OCI-LY1 (cell line): ENCODE measurements around the gene RGS7.

Experiments
- H2AFZ ChIP-seq: fragments of 200-600 bp; sonication (generic), shearing (Covaris generic); 2 replicates; pipeline ENCODE4 v1.6.0; 2014; ENCODE audit warnings: antibody characterized with exemption, mild to moderate bottlenecking, low read length
- H3F3A ChIP-seq: fragments of 200-600 bp; sonication (generic), shearing (Covaris generic); 2 replicates; pipeline ENCODE4 v1.6.0; 2014; ENCODE audit warnings: mild to moderate bottlenecking, antibody characterized with exemption, low read length, moderate library complexity; ENCODE audit not compliant: insufficient read depth
- H3K27ac ChIP-seq: fragments of 200-600 bp; sonication (generic); 2 replicates; pipeline ENCODE4 v1.5.1; 2014; ENCODE audit warnings: low read length, mixed run types, mild to moderate bottlenecking, low read depth; ENCODE audit not compliant: poor library complexity, severe bottlenecking
- H3K27me3 ChIP-seq: fragments of 200-600 bp; sonication (generic); 2 replicates; pipeline ENCODE4 v1.6.0; 2014; ENCODE audit warnings: antibody characterized with exemption, mild to moderate bottlenecking, low read length, moderate library complexity; ENCODE audit not compliant: insufficient read depth
- H3K36me3 ChIP-seq: fragments of 200-600 bp; sonication (generic); 2 replicates; pipeline ENCODE4 v1.6.1; 2014; ENCODE audit warnings: mild to moderate bottlenecking, antibody characterized with exemption, low read length, moderate library complexity, mixed read lengths; ENCODE audit not compliant: insufficient read depth
- H3K4me1 ChIP-seq: fragments of 200-600 bp; sonication (generic); 2 replicates; pipeline ENCODE4 v1.5.1; 2014; ENCODE audit warnings: mild to moderate bottlenecking, low read length, moderate library complexity; ENCODE audit not compliant: insufficient read depth, severe bottlenecking
- H3K4me2 ChIP-seq: fragments of 200-600 bp; sonication (generic), shearing (Covaris generic); 2 replicates; pipeline ENCODE4 v1.6.1; 2014; ENCODE audit warnings: low read length
- H3K4me3 ChIP-seq: fragments of 200-600 bp; sonication (generic); 2 replicates; pipeline ENCODE4 v1.5.1; 2014; ENCODE audit warnings: low read length, low read depth, mild to moderate bottlenecking, mixed read lengths; ENCODE audit not compliant: poor library complexity, severe bottlenecking
- H3K79me2 ChIP-seq: fragments of 200-600 bp; shearing (Covaris generic); 2 replicates; pipeline ENCODE4 v1.6.1; 2016; ENCODE audit warnings: mixed run types, low read length, mixed read lengths; ENCODE audit not compliant: insufficient read depth
- H3K9ac ChIP-seq: fragments of 200-600 bp; sonication (generic), shearing (Covaris generic); 2 replicates; pipeline ENCODE4 v1.6.1; 2014; ENCODE audit warnings: mild to moderate bottlenecking, low read length, mixed read lengths
- H3K9me2 ChIP-seq: fragments of 200-600 bp; sonication (generic), shearing (Covaris generic); 2 replicates; pipeline ENCODE4 v1.6.1; 2014; ENCODE audit warnings: low read depth, mild to moderate bottlenecking, low read length, mixed read lengths
- H3K9me3 ChIP-seq: fragments of 200-600 bp; shearing (Covaris generic); 2 replicates; pipeline ENCODE4 v1.6.1; 2014; ENCODE audit warnings: low read length, mixed read lengths
- H4K20me1 ChIP-seq: fragments of 200-600 bp; sonication (generic), shearing (Covaris generic); 2 replicates; pipeline ENCODE4 v1.6.0; 2016; ENCODE audit warnings: mild to moderate bottlenecking, low read length; ENCODE audit not compliant: insufficient read depth
- EZH2 ChIP-seq: fragments of 200-600 bp; sonication (generic), shearing (Covaris generic); IDR thresholded peaks from 2 replicates; pipeline ENCODE4 v1.8.0; 2017; ENCODE audit warnings: borderline replicate concordance, mixed run types, mild to moderate bottlenecking, antibody characterized with exemption, low read length, moderate library complexity, mixed read lengths
- TF ChIP-seq, protein P1 (sequence below): fragments of 200-600 bp; sonication (generic), shearing (Covaris generic); IDR thresholded peaks from 2 replicates; pipeline ENCODE4 v1.5.1; 2017; ENCODE audit warnings: mild to moderate bottlenecking, antibody characterized with exemption, low read length, moderate library complexity, mixed read lengths

The RGS7 gene

DNA sequence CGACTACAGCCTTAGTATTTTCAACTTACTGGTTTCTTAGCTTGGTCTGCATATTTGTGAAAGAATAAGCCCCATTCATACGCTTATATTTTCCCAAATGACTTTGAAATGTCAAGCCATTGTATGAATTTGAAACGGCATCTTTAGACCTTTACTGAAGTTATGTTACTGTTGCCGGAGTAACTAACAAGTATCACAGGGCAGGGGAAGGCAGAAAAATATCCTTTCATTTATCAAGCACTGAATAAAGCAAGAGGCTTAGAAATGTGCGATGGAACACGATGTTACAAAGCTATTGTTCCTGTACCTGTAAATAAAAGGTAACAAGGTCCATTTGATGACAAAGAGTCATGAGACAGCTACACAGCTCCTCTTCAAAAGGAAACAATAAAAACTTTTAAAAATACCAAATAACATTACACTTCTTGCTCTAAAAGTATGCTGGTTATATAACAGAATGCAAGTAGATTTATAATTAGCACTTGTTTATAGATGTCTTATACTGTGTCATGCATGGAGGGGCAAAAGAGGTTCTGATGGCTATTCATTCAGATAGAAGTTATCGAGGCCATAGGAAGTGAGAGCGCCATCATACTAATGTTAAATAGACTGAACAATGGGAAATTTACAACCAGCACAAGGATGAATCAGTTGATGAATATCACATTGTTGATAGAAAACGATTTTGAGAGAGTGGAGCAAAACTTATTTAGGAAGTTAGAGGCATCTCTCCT lies 322.6 kb downstream of the RGS7 start:
- TF ChIP-seq, protein P1, sequence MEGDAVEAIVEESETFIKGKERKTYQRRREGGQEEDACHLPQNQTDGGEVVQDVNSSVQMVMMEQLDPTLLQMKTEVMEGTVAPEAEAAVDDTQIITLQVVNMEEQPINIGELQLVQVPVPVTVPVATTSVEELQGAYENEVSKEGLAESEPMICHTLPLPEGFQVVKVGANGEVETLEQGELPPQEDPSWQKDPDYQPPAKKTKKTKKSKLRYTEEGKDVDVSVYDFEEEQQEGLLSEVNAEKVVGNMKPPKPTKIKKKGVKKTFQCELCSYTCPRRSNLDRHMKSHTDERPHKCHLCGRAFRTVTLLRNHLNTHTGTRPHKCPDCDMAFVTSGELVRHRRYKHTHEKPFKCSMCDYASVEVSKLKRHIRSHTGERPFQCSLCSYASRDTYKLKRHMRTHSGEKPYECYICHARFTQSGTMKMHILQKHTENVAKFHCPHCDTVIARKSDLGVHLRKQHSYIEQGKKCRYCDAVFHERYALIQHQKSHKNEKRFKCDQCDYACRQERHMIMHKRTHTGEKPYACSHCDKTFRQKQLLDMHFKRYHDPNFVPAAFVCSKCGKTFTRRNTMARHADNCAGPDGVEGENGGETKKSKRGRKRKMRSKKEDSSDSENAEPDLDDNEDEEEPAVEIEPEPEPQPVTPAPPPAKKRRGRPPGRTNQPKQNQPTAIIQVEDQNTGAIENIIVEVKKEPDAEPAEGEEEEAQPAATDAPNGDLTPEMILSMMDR = no peak
- TF ChIP-seq EZH2 = no peak
- no peaks in the 10 kb centered on the region for H3K36me3 ChIP-seq
- H3K9me3 ChIP-seq = no peaks in the 10 kb centered on the region
- H4K20me1 ChIP-seq = no peaks in the 10 kb centered on the region
- no peaks in the 10 kb centered on the region for H3K79me2 ChIP-seq
- H3K4me1 ChIP-seq = no peaks in the 10 kb centered on the region
- H3K4me3 ChIP-seq = no peak overlapping the region
- H3F3A ChIP-seq = no peaks in the 10 kb centered on the region
- no peak overlapping the region for H2AFZ ChIP-seq
- H3K9ac ChIP-seq = no peak overlapping the region
- no peaks in the 10 kb centered on the region for H3K9me2 ChIP-seq
- no peak overlapping the region for H3K4me2 ChIP-seq
- H3K27me3 ChIP-seq = no peaks in the 10 kb centered on the region
- H3K27ac ChIP-seq = no peak overlapping the region

DNA sequence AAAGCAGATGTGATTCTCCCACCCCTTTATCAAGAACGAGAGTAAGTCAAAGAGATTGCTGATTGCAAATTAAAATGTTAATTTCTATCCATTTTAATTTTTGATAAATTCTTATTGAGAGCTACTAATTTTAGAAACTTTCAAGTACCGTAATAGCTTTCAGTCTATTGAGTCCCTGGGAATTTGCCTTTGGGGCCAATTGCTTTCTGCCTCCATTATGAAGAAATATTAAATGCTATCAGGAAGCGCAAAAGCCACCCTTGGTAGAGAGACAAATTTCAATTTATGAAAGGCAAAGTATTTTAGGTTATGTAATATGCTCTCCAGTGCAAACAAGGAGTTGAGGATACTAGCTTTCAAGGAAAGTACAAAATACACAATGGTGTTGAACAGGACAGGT lies 332.2 kb downstream of the RGS7 start:
- H3K79me2 ChIP-seq = no peaks in the 10 kb centered on the region
- H3K9me3 ChIP-seq = no peaks in the 10 kb centered on the region
- no peak overlapping the region for H2AFZ ChIP-seq
- no peak overlapping the region for H3K27ac ChIP-seq
- H3K9me2 ChIP-seq = no peaks in the 10 kb centered on the region
- no peak overlapping the region for H3K4me2 ChIP-seq
- H3K9ac ChIP-seq = no peak overlapping the region
- H3K4me1 ChIP-seq = no peaks in the 10 kb centered on the region
- H3K27me3 ChIP-seq = no peaks in the 10 kb centered on the region
- no peak overlapping the region for H3K4me3 ChIP-seq
- H3F3A ChIP-seq = no peaks in the 10 kb centered on the region
- no peaks in the 10 kb centered on the region for H4K20me1 ChIP-seq
- TF ChIP-seq EZH2 = no peak
- TF ChIP-seq, protein P1 = no peak
- no peaks in the 10 kb centered on the region for H3K36me3 ChIP-seq

DNA sequence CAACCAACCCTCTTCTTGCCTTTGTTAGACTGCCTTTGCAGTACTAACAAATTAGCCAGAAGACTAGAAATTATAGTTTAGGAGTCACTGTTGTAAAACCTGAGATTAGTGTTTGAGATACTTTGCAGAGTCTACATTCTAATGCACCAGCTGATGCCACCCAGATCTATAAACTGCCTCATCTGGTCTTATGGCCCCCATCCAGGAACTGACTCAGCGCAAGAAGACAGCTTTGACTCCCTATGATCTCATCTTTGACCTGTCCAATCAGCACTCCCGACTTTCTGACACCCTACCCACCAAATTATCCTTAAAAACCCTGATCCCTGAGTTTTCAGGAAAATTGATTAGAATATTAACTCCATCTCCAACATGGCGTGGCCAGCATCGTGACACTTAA lies 334.6 kb downstream of the RGS7 start:
- Histone ChIP-seq H3K36me3 (no peaks in the 10 kb centered on the region), H3K79me2 (no peaks in the 10 kb centered on the region), H3K27me3 (no peaks in the 10 kb centered on the region), H3K4me2 (no peak overlapping the region), H3K9me2 (no peaks in the 10 kb centered on the region), H4K20me1 (no peaks in the 10 kb centered on the region), H3K4me1 (no peaks in the 10 kb centered on the region), H3K4me3 (no peak overlapping the region), H3F3A (no peaks in the 10 kb centered on the region), H3K9ac (no peak overlapping the region), H3K9me3 (no peaks in the 10 kb centered on the region), H3K27ac (no peak overlapping the region), H2AFZ (no peak overlapping the region)
- TF ChIP-seq EZH2 = no peak
- TF ChIP-seq, protein P1 = no peak
